Stimulated activated CD4-positive, alpha-beta T cell treated with anti-CD3 and anti-CD28 coated beads, Interleukin-15, amount 100 ng/mL, for 48 hours (primary cell): Measurements from ENCODE around the gene CACNG8.
"Not testable (repeated sequence)": the region's sequence is repeated elsewhere in the genome, so short reads cannot be mapped to it uniquely, and the experiment has no call there.

Experiments used
- DNase-seq, 2 donors: peaks; one replicate each; pipeline ENCODE4 v3.0.0-alpha.2; 2020; ENCODE audit warnings: low read depth in 2 of 2

CACNG8 gene

DNA sequence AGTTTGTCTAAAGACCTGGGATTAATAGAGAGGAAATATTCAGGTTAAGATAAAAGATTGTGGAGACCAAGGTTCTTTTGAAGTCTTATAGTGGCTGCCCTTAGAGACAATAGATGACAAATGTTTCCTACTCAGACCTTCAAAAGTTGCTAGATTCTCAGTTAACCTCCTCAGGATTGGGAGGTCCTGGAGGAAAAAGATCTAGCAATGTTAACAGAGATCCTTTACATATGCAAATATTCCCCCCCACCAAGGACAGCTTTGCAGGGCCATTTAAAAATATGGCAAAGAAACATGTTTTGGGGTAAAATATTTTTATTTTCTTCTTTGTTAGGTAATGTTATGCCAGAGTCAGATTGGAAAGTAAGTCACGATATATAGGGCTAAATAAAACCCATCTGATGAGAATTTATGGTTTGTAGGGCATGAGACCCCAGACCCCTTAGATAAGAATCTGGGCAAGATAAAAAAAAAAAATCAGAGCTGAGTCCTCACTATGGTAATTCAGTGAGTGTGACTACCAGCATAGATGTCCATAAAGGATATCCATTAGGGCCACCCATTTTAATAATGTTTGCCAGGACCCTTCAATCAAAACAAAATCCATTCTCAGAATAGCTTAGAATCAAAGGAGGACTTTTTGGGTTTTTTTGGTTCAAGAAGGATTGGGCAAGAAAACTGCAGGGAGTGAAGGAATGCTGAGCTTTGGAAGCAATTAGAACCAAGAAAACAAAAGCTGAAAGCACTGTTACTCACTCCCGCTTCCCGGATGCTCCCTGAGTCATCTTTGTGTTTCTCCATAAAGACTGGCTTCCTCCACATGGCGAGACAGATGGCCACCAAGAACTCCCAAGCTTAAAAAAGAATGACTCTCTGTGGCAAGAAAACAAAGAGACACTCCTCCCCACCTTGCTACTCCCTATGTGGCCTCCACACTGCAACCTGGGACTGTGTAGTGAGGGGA, 72.8 kb downstream of the CACNG8 start:
- DNase-seq, result no peak

DNA sequence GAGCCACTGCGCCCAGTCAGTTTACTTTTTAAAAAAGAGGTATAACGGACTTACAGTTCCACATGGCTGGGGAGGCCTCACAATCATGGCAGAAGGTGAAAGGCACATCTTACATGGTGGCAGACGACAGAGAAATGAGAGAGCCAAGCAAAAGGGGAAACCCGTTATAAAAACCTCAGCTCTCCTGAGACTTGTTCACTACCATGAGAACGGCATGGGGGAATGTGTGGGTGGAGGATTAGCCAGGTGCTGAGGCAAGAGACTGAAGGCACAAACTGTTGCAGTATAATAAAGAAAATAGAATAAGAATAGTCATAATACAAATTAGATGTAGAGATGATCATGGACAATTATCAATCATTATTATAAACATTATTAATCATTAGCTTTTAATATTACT, 73.8 kb downstream of the CACNG8 start:
- DNase-seq, result not testable (repeated sequence)
